Urinary bladder (tissue), 4 donors: ENCODE results near the gene ANKRD50. TPM values are rescaled to one million over a fixed set of nuclear protein-coding genes. Genes with fewer than 3 reads are reported as not detected.

ENCODE experiments used
- DNase-seq: peaks from one replicate; pipeline ENCODE4 v3.0.0-alpha.2; 2015; ENCODE audit errors: extremely low spot score
- H3K27ac ChIP-seq: one replicate; pipeline ENCODE4 v1.5.1; 2013; ENCODE audit warnings: low read depth, mild to moderate bottlenecking, moderate library complexity
- H3K36me3 ChIP-seq: one replicate; pipeline ENCODE4 v1.6.1; 2013; ENCODE audit warnings: mild to moderate bottlenecking, moderate library complexity; ENCODE audit not compliant: insufficient read depth
- H3K4me1 ChIP-seq: one replicate; pipeline ENCODE4 v1.6.1; 2013; ENCODE audit warnings: mild to moderate bottlenecking, moderate library complexity; ENCODE audit not compliant: insufficient read depth
- H3K4me3 ChIP-seq: one replicate; pipeline ENCODE4 v1.5.1; 2013; ENCODE audit warnings: low read depth, low read length
- WGBS: extraction: QIAGEN DNeasy Blood & Tissue Kit; methylation state at CpG from one replicate; pipeline ENCODE4 v1.1.7; 2013; 5-methylcytosine and 5-hydroxymethylcytosine counted together
- polyA plus RNA-seq: library from polyadenylated mRNA; stranded (reverse); fragments of 200-250 nt; gene quantifications from one replicate; pipeline ENCODE4 v1.2.3, GENCODE V29; 2013
- total RNA-seq: library from RNA; depleted of rRNA; stranded (reverse); fragments of >200 nt; gene quantifications from one replicate; pipeline ENCODE4 v1.2.3, GENCODE V29; 2014
- donor health status: healthy with polysubstance abuse.
- donor health status: healthy.

Gene ANKRD50, protein sequence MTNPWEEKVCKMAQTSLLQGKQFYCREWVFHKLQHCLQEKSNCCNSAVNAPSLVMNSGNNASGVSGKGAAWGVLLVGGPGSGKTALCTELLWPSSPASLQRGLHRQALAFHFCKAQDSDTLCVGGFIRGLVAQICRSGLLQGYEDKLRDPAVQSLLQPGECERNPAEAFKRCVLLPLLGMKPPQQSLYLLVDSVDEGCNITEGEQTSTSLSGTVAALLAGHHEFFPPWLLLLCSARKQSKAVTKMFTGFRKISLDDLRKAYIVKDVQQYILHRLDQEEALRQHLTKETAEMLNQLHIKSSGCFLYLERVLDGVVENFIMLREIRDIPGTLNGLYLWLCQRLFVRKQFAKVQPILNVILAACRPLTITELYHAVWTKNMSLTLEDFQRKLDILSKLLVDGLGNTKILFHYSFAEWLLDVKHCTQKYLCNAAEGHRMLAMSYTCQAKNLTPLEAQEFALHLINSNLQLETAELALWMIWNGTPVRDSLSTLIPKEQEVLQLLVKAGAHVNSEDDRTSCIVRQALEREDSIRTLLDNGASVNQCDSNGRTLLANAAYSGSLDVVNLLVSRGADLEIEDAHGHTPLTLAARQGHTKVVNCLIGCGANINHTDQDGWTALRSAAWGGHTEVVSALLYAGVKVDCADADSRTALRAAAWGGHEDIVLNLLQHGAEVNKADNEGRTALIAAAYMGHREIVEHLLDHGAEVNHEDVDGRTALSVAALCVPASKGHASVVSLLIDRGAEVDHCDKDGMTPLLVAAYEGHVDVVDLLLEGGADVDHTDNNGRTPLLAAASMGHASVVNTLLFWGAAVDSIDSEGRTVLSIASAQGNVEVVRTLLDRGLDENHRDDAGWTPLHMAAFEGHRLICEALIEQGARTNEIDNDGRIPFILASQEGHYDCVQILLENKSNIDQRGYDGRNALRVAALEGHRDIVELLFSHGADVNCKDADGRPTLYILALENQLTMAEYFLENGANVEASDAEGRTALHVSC (N-terminal part only)
- total RNA-seq = 149 TPM
- polyA plus RNA-seq = 13.3 TPM

- H3K36me3 ChIP-seq = no peaks in the 10 kb centered on the region
- WGBS = under 1% methylated on average over 84 of the region's 85 CpGs
- no peaks in the 10 kb centered on the region for H3K4me1 ChIP-seq
- peak within 1 kb of the TSS; percentile 98 for H3K27ac ChIP-seq
- peak; percentile 88 for DNase-seq
- peak within 1 kb of the TSS; percentile 86 for H3K4me3 ChIP-seq
Observed at GRCh38 chr4:124712372-124713184, at the start of gene ANKRD50. ANKRD50 (minus strand) TSS chr4:124712732; CDS start chr4:124710511, 2,221 bp downstream.

- Histone ChIP-seq H3K4me1 (no peaks in the 10 kb centered on the region), H3K4me3 (no peak overlapping the region), H3K36me3 (no peaks in the 10 kb centered on the region), H3K27ac (no peak overlapping the region)
- WGBS = 88% methylated on average over 1 of the region's 1 CpG
- DNase-seq = no peak
Observed at GRCh38 chr4:124757126-124757525, 44.6 kb upstream of the ANKRD50 start.

GRCh38 chr4:124754681-124755080, 42.1 kb upstream of the ANKRD50 start:
- H3K27ac ChIP-seq = no peak overlapping the region
- H3K4me1 ChIP-seq = no peaks in the 10 kb centered on the region
- no peak for DNase-seq
- H3K4me3 ChIP-seq = no peak overlapping the region
- H3K36me3 ChIP-seq = no peaks in the 10 kb centered on the region

GRCh38 chr4:124753941-124754581, 41.5 kb upstream of the ANKRD50 start:
- H3K36me3 ChIP-seq = no peaks in the 10 kb centered on the region
- 85% methylated on average over 4 of the region's 4 CpGs for WGBS
- H3K4me3 ChIP-seq = no peak overlapping the region
- H3K4me1 ChIP-seq = no peaks in the 10 kb centered on the region
- no peak for DNase-seq
- H3K27ac ChIP-seq = no peak overlapping the region

DNA sequence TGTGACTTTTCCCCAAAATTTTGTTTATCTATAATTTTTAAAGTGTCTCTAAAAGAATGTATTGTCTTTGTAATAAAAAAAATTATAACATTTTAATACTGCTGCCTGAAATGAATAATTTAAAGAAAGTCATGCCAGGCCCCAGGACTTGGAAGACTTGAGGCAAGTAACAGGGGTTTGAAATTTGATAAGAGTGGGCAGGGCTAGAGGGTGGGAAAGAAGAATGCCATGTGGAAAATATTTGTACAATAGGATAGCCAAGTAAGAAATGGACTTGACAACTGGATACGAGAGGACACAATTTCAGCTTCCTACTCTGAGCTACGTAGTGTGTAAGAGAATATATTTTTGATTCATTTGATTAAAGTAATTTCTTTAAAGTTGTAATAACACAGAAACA, 36.9 kb upstream of the ANKRD50 start:
- 92% methylated on average over 2 of the region's 2 CpGs for WGBS
- no peak for DNase-seq

DNA sequence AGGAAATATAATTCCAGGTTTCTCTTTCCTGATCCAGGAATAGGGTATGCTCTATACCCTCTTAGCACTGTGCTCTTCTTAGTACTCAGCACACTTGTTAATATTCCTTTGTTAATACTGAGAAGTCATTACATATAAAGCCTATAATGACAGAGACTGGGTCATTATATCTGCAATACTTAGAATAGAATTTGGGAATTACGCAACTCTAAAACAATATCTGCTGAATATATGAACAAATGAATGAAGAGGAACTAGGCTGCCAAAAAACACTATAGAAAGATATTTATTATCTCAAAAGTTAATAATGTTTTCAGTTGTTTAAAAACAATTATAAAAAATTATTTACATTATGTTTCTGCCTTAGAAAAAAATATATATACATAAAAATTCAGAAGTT, 36.4 kb upstream of the ANKRD50 start:
- Histone ChIP-seq H3K4me3 (no peak overlapping the region), H3K36me3 (no peaks in the 10 kb centered on the region), H3K27ac (no peak overlapping the region), H3K4me1 (no peaks in the 10 kb centered on the region)
- WGBS = 99% methylated on average over 1 of the region's 1 CpG
- DNase-seq = no peak

More for the DNA sequence above, 36.9 kb upstream of the ANKRD50 start:
- no peak overlapping the region for H3K27ac ChIP-seq
- no peak overlapping the region for H3K4me3 ChIP-seq
- no peaks in the 10 kb centered on the region for H3K36me3 ChIP-seq
- no peaks in the 10 kb centered on the region for H3K4me1 ChIP-seq

DNA sequence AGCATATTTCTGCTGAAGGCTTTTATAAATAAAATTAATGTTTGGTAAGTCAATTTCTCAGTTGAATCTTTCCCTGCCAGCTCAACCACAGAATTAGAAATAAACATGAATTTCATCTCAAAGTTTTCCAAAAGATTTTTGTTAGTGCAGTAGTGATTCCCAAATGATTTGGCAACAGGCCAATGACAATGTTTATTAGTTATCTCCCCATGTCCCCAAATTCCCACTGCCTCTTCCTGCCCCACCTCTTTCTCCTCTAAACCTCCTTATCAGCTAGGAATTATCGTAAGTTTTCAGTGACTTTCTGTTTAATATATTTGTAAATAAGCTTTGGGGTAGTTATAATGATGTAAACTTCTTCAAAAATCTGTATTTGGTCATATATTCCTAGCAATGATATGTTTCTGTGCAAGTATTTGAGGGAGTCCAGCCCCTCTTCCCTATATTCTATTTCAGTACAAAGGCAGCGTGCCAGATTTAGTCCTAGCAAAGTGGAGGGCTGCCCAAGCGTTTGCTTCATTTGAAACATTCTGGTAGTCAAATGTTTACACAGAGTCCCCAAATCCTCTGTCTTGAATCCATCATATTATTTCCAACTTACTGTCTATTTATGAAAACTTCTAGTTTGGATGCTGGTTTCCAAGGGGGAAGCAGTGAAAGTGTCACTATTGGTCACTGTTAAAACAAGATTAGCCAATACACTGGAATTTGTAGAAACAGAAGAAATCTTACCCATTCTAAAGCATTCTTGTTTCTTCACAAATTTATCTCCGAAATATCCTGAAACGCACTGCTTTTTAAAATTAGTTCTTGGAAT, 33.7 kb upstream of the ANKRD50 start:
- no peak for DNase-seq
- Histone ChIP-seq H3K27ac (no peak overlapping the region), H3K4me3 (no peak overlapping the region), H3K36me3 (no peaks in the 10 kb centered on the region), H3K4me1 (no peaks in the 10 kb centered on the region)
- WGBS = 26% methylated on average over 5 of the region's 5 CpGs

DNA sequence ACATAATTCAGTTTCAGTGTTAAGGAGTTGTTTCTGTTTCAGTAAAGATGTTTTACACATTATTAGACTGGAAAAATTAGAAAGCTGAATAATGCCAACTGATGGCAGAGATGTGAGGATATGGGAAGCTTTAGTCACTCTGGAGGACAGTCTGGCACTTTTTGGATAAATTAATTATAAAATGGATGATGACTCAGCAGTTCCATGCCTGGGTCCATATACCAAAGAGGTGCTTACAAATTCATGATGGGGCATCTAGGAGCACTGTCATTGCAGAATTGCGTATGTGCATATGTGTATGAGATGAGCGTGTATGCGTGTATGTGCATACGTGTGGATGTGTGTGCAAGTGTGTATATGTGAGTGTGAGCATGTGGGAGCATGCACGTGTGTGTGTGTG, 31.2 kb upstream of the ANKRD50 start:
- no peaks in the 10 kb centered on the region for H3K4me1 ChIP-seq
- no peak overlapping the region for H3K27ac ChIP-seq
- H3K4me3 ChIP-seq = no peak overlapping the region
- no peaks in the 10 kb centered on the region for H3K36me3 ChIP-seq
- 88% methylated on average over 5 of the region's 5 CpGs for WGBS
- DNase-seq = no peak

DNA sequence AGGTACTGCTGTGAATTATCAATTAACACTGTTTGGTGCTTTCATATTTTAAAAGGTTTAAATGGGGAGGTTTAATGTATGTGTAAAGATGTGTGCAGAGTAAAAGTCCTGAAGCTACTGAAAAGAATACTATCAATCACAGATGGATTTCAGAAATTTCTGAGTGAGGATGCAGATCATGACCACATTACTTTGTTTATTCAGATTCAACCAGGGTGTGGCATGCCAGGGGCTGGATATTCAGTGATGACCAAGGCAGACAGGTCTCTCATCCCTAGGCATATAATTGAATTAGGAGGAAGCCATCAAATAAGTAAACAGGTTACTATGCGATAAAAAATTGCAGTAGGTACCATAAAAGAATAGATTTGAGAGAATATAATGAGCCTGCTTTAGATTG, 28.0 kb upstream of the ANKRD50 start:
- H3K4me1 ChIP-seq = no peaks in the 10 kb centered on the region
- DNase-seq = no peak
- no peak overlapping the region for H3K27ac ChIP-seq
- H3K4me3 ChIP-seq = no peak overlapping the region
- WGBS = 59% methylated on average over 1 of the region's 1 CpG
- no peaks in the 10 kb centered on the region for H3K36me3 ChIP-seq

DNA sequence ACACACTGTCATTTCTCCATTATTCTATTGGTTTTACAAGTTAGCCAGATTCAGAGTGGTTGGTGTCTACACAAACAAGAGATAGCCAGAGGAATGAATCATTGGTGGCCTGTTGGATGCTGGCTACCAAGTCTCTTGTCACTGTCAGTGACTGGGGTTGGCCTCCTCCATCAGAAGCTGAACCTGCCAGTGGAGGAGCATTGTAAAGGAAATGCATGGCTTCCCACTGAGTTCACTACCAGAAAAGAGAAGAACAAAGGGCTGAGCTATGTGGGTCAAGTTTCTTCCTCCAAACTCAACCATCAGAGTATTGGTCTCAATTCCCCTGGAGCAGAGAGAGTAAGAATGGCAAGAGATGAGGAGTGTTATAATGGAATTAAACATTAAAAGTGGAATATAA, 26.5 kb upstream of the ANKRD50 start:
- Histone ChIP-seq H3K4me3 (no peak overlapping the region), H3K27ac (no peak overlapping the region), H3K4me1 (no peaks in the 10 kb centered on the region), H3K36me3 (no peaks in the 10 kb centered on the region)
- no peak for DNase-seq

DNA sequence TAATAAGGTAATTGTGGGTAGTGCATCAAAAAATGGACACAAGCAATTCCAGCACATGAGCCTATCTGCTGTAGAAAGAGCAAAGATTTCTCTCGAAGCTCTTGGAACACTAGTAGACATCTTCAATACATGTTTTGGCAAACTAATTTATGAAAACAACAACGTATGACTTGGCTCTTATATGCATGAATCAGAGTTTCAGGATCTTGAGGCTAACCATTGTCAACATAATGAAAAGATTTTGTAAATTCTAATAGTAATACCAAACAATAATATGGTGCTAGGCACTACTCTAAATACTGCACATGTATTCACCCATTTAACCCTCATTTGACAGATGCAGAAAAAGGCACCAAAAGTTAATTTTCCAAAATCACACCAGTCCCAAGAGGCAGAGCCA, 25.1 kb upstream of the ANKRD50 start:
- Histone ChIP-seq H3K4me3 (no peak overlapping the region), H3K27ac (no peak overlapping the region), H3K36me3 (no peaks in the 10 kb centered on the region), H3K4me1 (no peaks in the 10 kb centered on the region)
- no peak for DNase-seq
- WGBS = 74% methylated on average over 2 of the region's 2 CpGs

DNA sequence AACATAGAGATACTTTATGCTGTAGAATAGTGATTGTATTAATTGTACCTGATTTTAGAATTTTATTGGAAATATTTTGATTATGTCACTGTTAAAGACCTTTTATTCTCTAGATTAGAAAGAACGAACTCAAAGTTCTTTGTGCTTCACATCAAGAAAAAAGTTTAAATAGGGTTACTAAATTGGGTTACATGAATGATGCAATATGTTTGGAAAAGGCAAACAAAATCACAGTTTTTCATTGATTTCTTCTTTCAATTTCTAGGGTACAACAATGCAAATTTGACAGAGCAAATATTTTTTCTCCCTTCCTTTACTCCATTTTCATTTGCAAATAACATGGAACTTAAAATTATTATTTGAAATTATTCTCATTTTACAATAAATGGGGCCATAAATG, 24.0 kb upstream of the ANKRD50 start:
- no peaks in the 10 kb centered on the region for H3K4me1 ChIP-seq
- H3K4me3 ChIP-seq = no peak overlapping the region
- H3K27ac ChIP-seq = no peak overlapping the region
- H3K36me3 ChIP-seq = no peaks in the 10 kb centered on the region
- WGBS = 81% methylated on average over 1 of the region's 1 CpG
- no peak for DNase-seq
